ACC112 (cell line): ENCODE data around the gene TLR10.

Experiments used
- H2AFZ ChIP-seq: fragments of 200-600 bp; sonication (generic); one replicate; pipeline ENCODE4 v1.6.0; 2017; ENCODE audit warnings: antibody characterized with exemption, low read length; ENCODE audit not compliant: unreplicated experiment
- H3K27ac ChIP-seq: fragments of 200-600 bp; sonication (generic); 2 replicates; pipeline ENCODE4 v1.5.1; 2014; ENCODE audit warnings: low read depth, mild to moderate bottlenecking, antibody characterized with exemption, low read length, moderate library complexity
- H3K27me3 ChIP-seq: fragments of 200-600 bp; sonication (generic); 2 replicates; pipeline ENCODE4 v1.6.1; 2014; ENCODE audit warnings: mild to moderate bottlenecking, antibody characterized with exemption, low read length, moderate library complexity, mixed read lengths; ENCODE audit not compliant: insufficient read depth
- H3K36me3 ChIP-seq: fragments of 200-600 bp; sonication (generic); 2 replicates; pipeline ENCODE4 v1.6.1; 2016; ENCODE audit warnings: mild to moderate bottlenecking, antibody characterized with exemption, low read length, moderate library complexity, mixed read lengths; ENCODE audit not compliant: insufficient read depth
- H3K4me1 ChIP-seq: fragments of 200-600 bp; sonication (generic); one replicate; pipeline ENCODE4 v1.6.1; 2016; ENCODE audit warnings: low read length, mixed read lengths; ENCODE audit not compliant: insufficient read depth, unreplicated experiment, control insufficient read depth
- H3K4me3 ChIP-seq: fragments of 200-600 bp; sonication (generic); 2 replicates; pipeline ENCODE4 v1.5.1; 2014; ENCODE audit warnings: mild to moderate bottlenecking, low read depth, low read length
- H3K79me2 ChIP-seq: fragments of 200-600 bp; sonication (generic); one replicate; pipeline ENCODE4 v1.6.0; 2016; ENCODE audit warnings: low read length; ENCODE audit not compliant: control insufficient read depth, unreplicated experiment, insufficient read depth

Gene TLR10

GRCh38 chr4:38800961-38801450, 18.2 kb upstream of the TLR10 start:
- Histone ChIP-seq H2AFZ (no peak overlapping the region), H3K27ac (no peak overlapping the region), H3K36me3 (no peaks in the 10 kb centered on the region), H3K4me3 (no peak overlapping the region), H3K79me2 (no peaks in the 10 kb centered on the region), H3K4me1 (peaks cover 7% of the 10 kb centered on the region), H3K27me3 (no peaks in the 10 kb centered on the region)

DNA sequence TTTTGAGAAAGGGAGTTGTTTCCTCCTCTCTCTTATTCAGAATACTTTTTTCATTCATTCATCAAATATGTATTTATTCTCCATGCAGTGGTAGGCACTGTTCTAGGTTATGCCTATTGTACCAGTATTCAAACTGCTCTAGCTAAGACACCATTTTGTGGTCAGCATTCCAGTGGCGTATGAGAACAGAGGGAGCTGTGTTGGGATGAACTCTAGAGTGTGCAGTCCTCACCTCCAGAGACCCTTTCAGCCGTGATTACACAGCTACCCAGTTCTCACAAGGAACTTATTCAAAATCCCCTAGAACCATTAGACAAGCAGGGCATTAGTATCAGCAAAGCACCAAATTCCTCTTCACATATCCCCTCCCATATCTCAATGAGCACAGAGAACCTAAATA, 17.6 kb upstream of the TLR10 start:
- no peaks in the 10 kb centered on the region for H3K27me3 ChIP-seq
- no peak overlapping the region for H3K4me3 ChIP-seq
- no peak overlapping the region for H3K27ac ChIP-seq
- no peaks in the 10 kb centered on the region for H3K79me2 ChIP-seq
- peaks cover 3% of the 10 kb centered on the region for H3K4me1 ChIP-seq
- no peak overlapping the region for H2AFZ ChIP-seq
- H3K36me3 ChIP-seq: no peaks in the 10 kb centered on the region

GRCh38 chr4:38795087-38795486, 12.3 kb upstream of the TLR10 start:
- Histone ChIP-seq H3K79me2 (no peaks in the 10 kb centered on the region), H3K27ac (no peak overlapping the region), H3K4me1 (no peaks in the 10 kb centered on the region), H3K36me3 (no peaks in the 10 kb centered on the region), H2AFZ (no peak overlapping the region), H3K4me3 (no peak overlapping the region), H3K27me3 (no peaks in the 10 kb centered on the region)

- Histone ChIP-seq H3K36me3 (no peaks in the 10 kb centered on the region), H3K27ac (no peak overlapping the region), H3K27me3 (no peaks in the 10 kb centered on the region)
Observed at GRCh38 chr4:38794051-38794450, 11.3 kb upstream of the TLR10 start.

DNA sequence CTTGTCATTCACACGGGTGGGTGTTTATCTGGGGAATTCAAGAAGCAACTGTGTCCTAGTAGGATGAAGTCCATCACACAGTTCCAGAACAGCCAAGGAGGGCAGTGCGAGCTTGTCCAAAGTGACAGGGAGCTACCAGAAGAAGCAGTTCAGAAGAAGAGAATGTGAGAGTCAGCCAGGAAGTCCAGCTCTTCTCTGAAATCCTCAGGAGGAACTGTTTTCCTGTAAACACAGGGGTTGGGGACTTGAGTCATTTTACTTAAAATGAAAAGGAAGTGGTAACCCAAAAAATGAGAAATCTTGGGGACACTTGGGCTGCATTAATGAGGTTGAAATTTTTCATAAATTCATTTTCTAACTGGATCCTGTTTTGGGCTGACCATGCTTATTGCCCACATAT, 8.2 kb upstream of the TLR10 start:
- Histone ChIP-seq H3K4me1 (no peaks in the 10 kb centered on the region), H3K27me3 (no peaks in the 10 kb centered on the region), H3K27ac (no peak overlapping the region), H3K36me3 (no peaks in the 10 kb centered on the region), H3K79me2 (no peaks in the 10 kb centered on the region), H3K4me3 (no peak overlapping the region), H2AFZ (no peak overlapping the region)

More at GRCh38 chr4:38794051-38794450, 11.3 kb upstream of the TLR10 start:
- no peaks in the 10 kb centered on the region for H3K79me2 ChIP-seq
- no peaks in the 10 kb centered on the region for H3K4me1 ChIP-seq
- H3K4me3 ChIP-seq: no peak overlapping the region
- no peak overlapping the region for H2AFZ ChIP-seq

- Histone ChIP-seq H2AFZ (no peak overlapping the region), H3K27ac (no peak overlapping the region), H3K36me3 (no peaks in the 10 kb centered on the region), H3K4me3 (no peak overlapping the region), H3K79me2 (no peaks in the 10 kb centered on the region), H3K27me3 (no peaks in the 10 kb centered on the region), H3K4me1 (no peaks in the 10 kb centered on the region)
Observed at GRCh38 chr4:38788317-38788716, 5.5 kb upstream of the TLR10 start.

- H3K79me2 ChIP-seq: no peaks in the 10 kb centered on the region
- no peaks in the 10 kb centered on the region for H3K27me3 ChIP-seq
- H3K4me1 ChIP-seq: no peaks in the 10 kb centered on the region
- H3K4me3 ChIP-seq: no peak overlapping the region
- no peaks in the 10 kb centered on the region for H3K36me3 ChIP-seq
- no peak overlapping the region for H3K27ac ChIP-seq
- H2AFZ ChIP-seq: no peak overlapping the region
Observed at GRCh38 chr4:38787693-38788092, 4.9 kb upstream of the TLR10 start.

DNA sequence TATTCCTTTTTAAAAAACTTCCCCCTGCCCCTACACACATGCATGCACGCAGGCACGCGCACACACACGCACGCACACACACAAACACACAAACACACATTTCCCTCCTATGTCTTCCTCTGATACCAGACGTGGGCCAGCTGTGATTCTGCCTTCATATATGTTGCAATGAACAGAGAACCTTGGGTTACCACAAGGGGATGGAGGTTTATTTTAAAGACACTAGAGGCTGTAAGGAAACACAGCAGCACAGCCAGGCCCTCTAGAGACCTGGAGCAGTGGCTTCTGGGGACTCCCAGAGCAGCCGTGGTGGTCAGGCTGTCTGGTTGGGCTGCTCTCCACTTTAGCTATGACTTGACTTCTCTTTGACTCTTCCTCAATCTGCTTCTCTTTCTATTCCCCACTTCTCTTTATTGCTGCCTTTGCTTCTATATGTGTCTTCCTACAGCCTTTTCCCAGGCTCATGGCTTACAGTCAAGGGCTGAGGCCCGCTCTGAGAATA, 3.2 kb upstream of the TLR10 start:
- no peaks in the 10 kb centered on the region for H3K27me3 ChIP-seq
- H2AFZ ChIP-seq: no peak overlapping the region
- no peaks in the 10 kb centered on the region for H3K36me3 ChIP-seq
- no peak overlapping the region for H3K4me3 ChIP-seq
- H3K27ac ChIP-seq: no peak overlapping the region
- H3K79me2 ChIP-seq: no peaks in the 10 kb centered on the region
- no peaks in the 10 kb centered on the region for H3K4me1 ChIP-seq

DNA sequence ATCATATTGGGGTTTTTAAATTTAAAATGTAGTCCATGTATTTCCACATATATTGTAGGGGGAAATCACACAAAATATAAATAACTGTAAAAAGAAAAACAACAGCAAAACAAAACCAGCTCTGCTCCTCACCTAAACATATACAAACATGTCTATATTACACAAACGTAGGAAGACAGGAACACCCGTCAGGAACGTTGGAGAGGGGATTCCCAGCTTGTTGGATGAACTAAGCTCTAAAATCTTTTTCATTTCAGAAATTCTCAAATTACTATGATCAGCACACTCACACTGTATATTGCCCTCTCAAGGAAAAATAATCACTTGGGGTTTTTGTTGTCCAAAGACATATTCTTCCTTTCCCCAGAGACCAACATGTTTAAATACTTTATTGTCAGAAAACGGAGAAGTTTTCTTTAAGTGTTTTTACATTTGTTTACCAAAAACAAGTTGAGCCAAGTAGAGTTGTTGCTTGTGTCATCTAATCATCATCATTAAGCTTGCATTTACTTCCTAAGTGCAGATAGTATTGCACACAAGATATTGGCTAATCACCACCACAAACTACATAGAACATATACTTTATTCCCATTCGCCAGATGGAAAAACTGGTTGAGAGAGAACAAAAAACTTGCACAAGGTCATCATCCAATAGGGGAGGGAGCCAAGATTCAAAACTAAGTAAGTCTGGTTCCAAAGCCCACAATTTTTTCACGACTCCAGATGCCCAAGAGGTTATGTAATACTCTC, 2.4 kb upstream of the TLR10 start:
- Histone ChIP-seq H3K79me2 (no peaks in the 10 kb centered on the region), H3K27me3 (no peaks in the 10 kb centered on the region), H3K4me3 (no peak overlapping the region), H3K4me1 (no peaks in the 10 kb centered on the region), H3K36me3 (no peaks in the 10 kb centered on the region), H3K27ac (no peak overlapping the region), H2AFZ (no peak overlapping the region)

- no peak overlapping the region for H2AFZ ChIP-seq
- no peaks in the 10 kb centered on the region for H3K79me2 ChIP-seq
Observed at GRCh38 chr4:38784141-38784540, 1.4 kb upstream of the TLR10 start.

DNA sequence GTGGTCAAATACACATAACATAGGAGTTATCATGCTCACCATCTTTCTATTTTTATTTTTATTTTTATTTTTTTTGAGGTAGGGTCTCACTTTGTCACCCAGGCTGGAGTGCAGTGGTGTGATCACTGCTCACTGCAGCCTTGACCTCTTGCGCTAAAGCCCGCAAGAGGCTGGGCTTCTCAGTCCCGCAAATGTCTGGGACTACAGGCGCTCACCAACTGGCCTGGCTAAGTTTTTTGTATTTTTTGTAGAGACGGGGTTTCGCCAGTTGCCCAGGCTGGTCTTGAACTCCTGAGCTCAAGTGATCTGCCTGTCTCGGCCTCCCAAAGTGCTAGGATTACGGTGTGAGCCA, 295 bp upstream of the TLR10 start:
- no peak overlapping the region for H3K4me3 ChIP-seq
- H3K27ac ChIP-seq: no peak overlapping the region
- H3K27me3 ChIP-seq: no peaks in the 10 kb centered on the region
- no peaks in the 10 kb centered on the region for H3K36me3 ChIP-seq
- no peaks in the 10 kb centered on the region for H3K4me1 ChIP-seq
- H2AFZ ChIP-seq: no peak overlapping the region
- no peaks in the 10 kb centered on the region for H3K79me2 ChIP-seq

More at GRCh38 chr4:38784141-38784540, 1.4 kb upstream of the TLR10 start:
- no peaks in the 10 kb centered on the region for H3K27me3 ChIP-seq
- no peaks in the 10 kb centered on the region for H3K4me1 ChIP-seq
- H3K4me3 ChIP-seq: no peak overlapping the region
- no peak overlapping the region for H3K27ac ChIP-seq
- no peaks in the 10 kb centered on the region for H3K36me3 ChIP-seq
